Fibroblast of lung (primary cell): ENCODE results near the gene PDE2A.
"Not testable (repeated sequence)": the region's sequence is repeated elsewhere in the genome, so short reads cannot be mapped to it uniquely, and the experiment has no call there.

Experiments used
- CTCF ChIP-seq, 2 donors: IDR thresholded peaks in 1 of 2; conservative IDR thresholded peaks in 1 of 2; 1 replicate in 1 of 2; 2 replicates in 1 of 2; pipeline ENCODE4 v1.5.1; 2011 to 2012; ENCODE audit warnings: low read length in 2 of 2, control low read depth in 1 of 2, inconsistent platforms in 1 of 2, low read depth in 1 of 2, mild to moderate bottlenecking in 1 of 2
- EZH2 ChIP-seq: IDR thresholded peaks from 2 replicates; pipeline ENCODE4 v1.5.1; 2012; ENCODE audit warnings: low read length, control low read depth, mild to moderate bottlenecking; ENCODE audit errors: missing control alignments

GRCh38 chr11:72572540-72572939 is 101.7 kb downstream of the PDE2A start:
- TF ChIP-seq CTCF (conservative IDR thresholded peaks at IDR 0.05 in 1 of 2, IDR thresholded peaks at IDR 0.05 in 1 of 2; ENCODE audit: low read depth in 1 of 2, low read length in 2 of 2); EZH2: not testable (repeated sequence)
